Prostate gland (tissue), 2 donors: ENCODE data around the gene MPC1. TPM values are rescaled to one million over a fixed set of nuclear protein-coding genes. Genes with fewer than 3 reads are reported as not detected.
A peak's percentile ranks its signal among the peaks of the same experiment; 100 is the strongest.
"Not testable (repeated sequence)": the region's sequence is repeated elsewhere in the genome, so short reads cannot be mapped to it uniquely, and the experiment has no call there.

Experiments used
- DNase-seq: peaks from one replicate; pipeline ENCODE4 v3.0.0-alpha.2; 2019; ENCODE audit warnings: low spot score
- H3K27ac ChIP-seq, 2 donors: fragments of 200-600 bp; sonication (generic); 2 replicates each; pipeline ENCODE4 v1.5.1; 2017 to 2019
- H3K27me3 ChIP-seq: fragments of 200-600 bp; sonication (generic); replicated peaks from 2 replicates; pipeline ENCODE4 v1.5.1; 2019; ENCODE audit not compliant: insufficient read depth
- H3K36me3 ChIP-seq, 2 donors: fragments of 200-600 bp; sonication (generic); 1 replicate in 1 of 2; 2 replicates in 1 of 2; pipeline versions ENCODE4 v1.5.1 to v1.8.1; 2017 to 2019
- H3K4me1 ChIP-seq: fragments of 200-600 bp; sonication (generic); replicated peaks from 2 replicates; pipeline ENCODE4 v1.5.1; 2019
- H3K4me3 ChIP-seq, 2 donors: fragments of 200-600 bp; sonication (generic); 2 replicates each; pipeline ENCODE4 v1.5.1; 2017 to 2019
- H3K9me3 ChIP-seq: fragments of 200-600 bp; sonication (generic); 2 replicates; pipeline ENCODE4 v1.5.1; 2017
- POLR2A ChIP-seq: fragments of 450-650 bp; IDR thresholded peaks from one replicate; pipeline ENCODE4 v1.6.1; 2016; ENCODE audit warnings: antibody characterized with exemption, mild to moderate bottlenecking
- POLR2AphosphoS5 ChIP-seq: sonication (generic); formaldehyde crosslinking; IDR thresholded peaks from one replicate; pipeline ENCODE4 v1.6.1; 2017; ENCODE audit warnings: antibody characterized with exemption
- WGBS: methylation state at CpG from one replicate; pipeline ENCODE4 v1.1.5; 2018; 5-methylcytosine and 5-hydroxymethylcytosine counted together
- intact Hi-C: fragments of 100-400 bp; cut with DNase I; formaldehyde crosslinking; loops from one replicate; pipeline ENCODE4 v1.14.2; 2022
- total RNA-seq, 2 donors: library from RNA; depleted of rRNA; stranded (reverse); fragments of >200 nt; gene quantifications; one replicate each; pipeline ENCODE4 v1.1.0, GENCODE V29; 2016
- TF ChIP-seq, protein P1 (sequence below), 4 experiments: fragments of 200-600 bp in 2 of 4; fragments of 450-650 bp in 2 of 4; sonication (generic) in 2 of 4; IDR thresholded peaks; 1 replicate in 3 of 4; 2 replicates in 1 of 4; pipeline ENCODE4 v1.5.1; 2016 to 2019; ENCODE audit warnings: antibody characterized with exemption in 4 of 4, mild to moderate bottlenecking in 2 of 4, moderate library complexity in 2 of 4

The MPC1 gene
- total RNA-seq, 2 donors from 2014 or later = 25.3 to 58.9 TPM

DNA sequence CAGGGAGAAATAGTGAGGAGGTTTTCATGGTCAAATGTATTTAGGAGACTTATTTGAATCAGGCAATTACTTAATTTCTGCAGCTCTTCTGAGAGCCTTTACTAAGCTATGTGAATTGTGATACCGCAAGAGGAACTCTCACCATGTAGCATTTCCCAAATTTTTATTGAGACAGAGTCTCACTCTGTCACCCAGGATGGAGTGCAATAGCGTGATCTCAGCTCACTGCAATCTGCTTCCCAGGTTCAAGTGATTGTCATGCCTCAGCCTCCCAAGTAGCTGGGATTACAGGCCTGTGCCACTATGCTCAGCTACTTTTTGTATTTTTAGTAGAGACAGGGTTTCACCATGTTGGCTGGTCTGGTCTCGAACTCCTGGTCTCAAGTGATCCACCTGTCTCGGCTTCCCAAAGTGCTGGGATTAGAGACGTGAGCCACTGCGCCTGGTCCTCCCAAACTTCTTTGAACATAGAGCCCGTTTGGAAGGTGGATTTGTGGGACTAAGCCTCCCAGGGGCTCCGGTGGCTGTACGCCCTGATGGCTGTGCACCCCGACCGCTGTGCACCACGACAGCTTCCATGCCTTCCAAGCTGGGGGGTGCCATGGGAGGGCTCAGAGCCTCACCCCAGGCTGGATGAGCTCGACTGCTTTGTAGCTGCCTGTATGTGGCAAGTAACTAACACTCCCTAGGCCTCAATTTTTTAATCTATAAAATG is 5.7 kb upstream of the MPC1 start:
- 91% methylated on average over 13 of the region's 13 CpGs for WGBS
- Histone ChIP-seq H3K4me1 (no peaks in the 10 kb centered on the region), H3K36me3 (no peaks in the 10 kb centered on the region), H3K27ac (no peak overlapping the region), H3K9me3 (no peaks in the 10 kb centered on the region), H3K4me3 (no peak overlapping the region), H3K27me3 (no peaks in the 10 kb centered on the region)
- intact Hi-C loops = no loop called here
- DNase-seq = no peak
- TF ChIP-seq POLR2AphosphoS5 = no peak
- TF ChIP-seq, protein P1, sequence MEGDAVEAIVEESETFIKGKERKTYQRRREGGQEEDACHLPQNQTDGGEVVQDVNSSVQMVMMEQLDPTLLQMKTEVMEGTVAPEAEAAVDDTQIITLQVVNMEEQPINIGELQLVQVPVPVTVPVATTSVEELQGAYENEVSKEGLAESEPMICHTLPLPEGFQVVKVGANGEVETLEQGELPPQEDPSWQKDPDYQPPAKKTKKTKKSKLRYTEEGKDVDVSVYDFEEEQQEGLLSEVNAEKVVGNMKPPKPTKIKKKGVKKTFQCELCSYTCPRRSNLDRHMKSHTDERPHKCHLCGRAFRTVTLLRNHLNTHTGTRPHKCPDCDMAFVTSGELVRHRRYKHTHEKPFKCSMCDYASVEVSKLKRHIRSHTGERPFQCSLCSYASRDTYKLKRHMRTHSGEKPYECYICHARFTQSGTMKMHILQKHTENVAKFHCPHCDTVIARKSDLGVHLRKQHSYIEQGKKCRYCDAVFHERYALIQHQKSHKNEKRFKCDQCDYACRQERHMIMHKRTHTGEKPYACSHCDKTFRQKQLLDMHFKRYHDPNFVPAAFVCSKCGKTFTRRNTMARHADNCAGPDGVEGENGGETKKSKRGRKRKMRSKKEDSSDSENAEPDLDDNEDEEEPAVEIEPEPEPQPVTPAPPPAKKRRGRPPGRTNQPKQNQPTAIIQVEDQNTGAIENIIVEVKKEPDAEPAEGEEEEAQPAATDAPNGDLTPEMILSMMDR (IDR thresholded peaks at IDR 0.05) = no peak
- no peak for TF ChIP-seq POLR2A

DNA sequence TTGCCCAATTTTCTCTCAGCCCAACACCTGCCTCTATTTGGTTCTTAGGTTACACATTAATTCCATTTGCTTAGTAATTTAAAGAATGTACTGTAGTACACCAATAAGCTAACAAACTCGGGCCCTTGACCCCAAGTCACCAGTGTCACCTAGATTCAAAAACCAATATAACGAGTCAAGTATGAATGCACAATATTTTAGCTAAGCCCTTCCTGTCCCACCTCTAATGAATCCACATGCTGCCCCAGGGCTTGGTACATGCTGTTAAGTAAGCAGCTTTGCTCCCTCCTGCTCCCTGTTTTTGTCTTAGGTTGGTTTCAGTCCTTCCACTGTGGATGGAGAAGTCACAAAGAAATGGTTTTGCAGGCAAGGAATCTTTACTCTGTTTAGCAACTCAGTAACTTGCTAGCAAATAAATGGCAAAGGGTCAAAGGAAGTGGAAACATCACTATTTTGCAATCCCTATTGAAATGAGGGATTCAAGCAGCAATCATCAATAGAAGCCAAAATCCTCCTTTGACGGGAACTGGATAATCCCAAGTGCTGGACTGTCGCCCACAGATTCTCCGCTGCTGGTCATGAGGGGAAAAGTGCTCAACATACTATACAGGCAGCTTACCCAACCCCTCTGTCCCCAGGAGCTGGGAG is 5.0 kb upstream of the MPC1 start:
- intact Hi-C loops = no loop called here
- Histone ChIP-seq H3K27me3 (no peaks in the 10 kb centered on the region), H3K9me3 (no peaks in the 10 kb centered on the region)

DNA sequence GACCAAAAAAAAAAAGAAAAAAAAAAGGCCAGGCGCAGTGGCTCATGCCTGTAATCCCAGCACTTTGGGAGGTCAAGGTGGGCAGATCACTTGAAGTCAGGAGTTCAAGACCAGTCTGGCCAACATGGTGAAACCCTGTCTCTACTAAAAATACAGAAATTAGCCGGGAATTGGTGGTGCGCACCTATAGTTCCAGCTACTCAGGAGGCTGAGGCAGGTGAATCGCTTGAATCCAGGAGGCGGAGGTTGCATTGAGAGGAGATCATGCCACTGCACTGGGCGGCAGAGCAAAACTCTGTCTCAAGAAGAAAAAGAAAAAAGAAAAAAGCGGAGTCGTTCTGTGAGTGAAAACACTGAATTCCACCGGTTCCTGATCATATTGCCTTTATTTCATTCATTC is 4.4 kb upstream of the MPC1 start:
- H3K4me3 ChIP-seq, H3K4me1 ChIP-seq, H3K36me3 ChIP-seq, H3K27ac ChIP-seq, H3K27me3 ChIP-seq, intact Hi-C loops, H3K9me3 ChIP-seq, DNase-seq: not testable (repeated sequence)
- 96% methylated on average over 9 of the region's 9 CpGs for WGBS

More for the DNA sequence above, 5.0 kb upstream of the MPC1 start:
- TF ChIP-seq POLR2AphosphoS5 = no peak
- no peak for TF ChIP-seq POLR2A
- TF ChIP-seq, protein P1 (IDR thresholded peaks at IDR 0.05) = no peak
- WGBS = 70% methylated on average over 5 of the region's 5 CpGs
- DNase-seq = no peak
- Histone ChIP-seq H3K36me3 (no peaks in the 10 kb centered on the region), H3K27ac (no peak overlapping the region), H3K4me1 (no peaks in the 10 kb centered on the region), H3K4me3 (no peak overlapping the region)

DNA sequence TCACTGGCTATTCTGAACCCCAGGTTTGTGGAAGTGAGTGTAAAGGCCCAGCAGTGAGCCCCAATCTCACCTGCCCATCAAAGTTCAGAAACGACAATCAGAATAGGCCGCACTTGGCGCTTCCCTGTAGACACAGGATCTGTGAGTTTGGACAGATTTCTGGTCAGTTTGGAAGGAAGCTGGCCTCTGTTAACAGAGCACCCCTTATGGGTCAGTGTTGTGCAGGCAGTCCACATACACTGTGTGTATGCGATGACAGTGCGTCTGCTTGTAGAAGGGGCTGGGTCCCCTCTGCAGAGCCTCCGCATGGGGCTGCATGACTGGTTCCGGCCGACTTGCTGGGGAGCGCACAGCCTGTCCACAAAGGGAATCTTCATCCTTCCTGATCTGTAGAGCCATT is 3.4 kb upstream of the MPC1 start:
- no peak for DNase-seq
- Histone ChIP-seq H3K27ac (no peak overlapping the region), H3K4me3 (no peak overlapping the region), H3K36me3 (no peaks in the 10 kb centered on the region), H3K27me3 (no peaks in the 10 kb centered on the region), H3K9me3 (no peaks in the 10 kb centered on the region), H3K4me1 (no peaks in the 10 kb centered on the region)
- intact Hi-C loops = no loop called here
- 95% methylated on average over 9 of the region's 9 CpGs for WGBS
- no peak for TF ChIP-seq POLR2AphosphoS5
- TF ChIP-seq, protein P1 (IDR thresholded peaks at IDR 0.05) = no peak
- TF ChIP-seq POLR2A = no peak

DNA sequence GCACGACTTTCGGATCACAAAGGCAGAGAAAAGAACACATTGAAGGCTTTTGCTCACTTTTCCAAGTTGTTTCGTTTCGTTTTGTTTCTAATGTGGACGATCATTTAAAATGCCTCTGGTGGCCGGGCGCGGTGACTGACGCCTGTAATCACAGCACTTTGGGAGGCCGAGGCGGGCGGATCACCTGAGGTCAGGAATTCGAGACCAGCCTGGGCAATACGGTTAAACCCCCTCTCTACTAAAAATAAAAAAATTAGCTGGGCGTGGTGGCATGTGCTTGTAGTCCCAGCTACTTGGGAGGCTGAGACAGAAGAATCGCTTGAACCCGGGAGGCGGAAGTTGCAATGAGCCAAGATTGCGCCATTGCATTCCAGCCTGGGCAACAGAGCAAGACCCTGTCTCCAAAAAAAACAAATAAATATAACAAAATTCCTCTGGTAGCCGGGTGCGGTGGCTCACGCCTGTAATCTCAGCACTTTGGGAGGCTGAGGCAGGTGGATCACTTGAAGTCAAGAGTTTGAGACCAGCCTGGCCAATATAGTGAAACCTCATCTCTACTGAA is 1.1 kb upstream of the MPC1 start:
- H3K36me3 ChIP-seq, DNase-seq, H3K27me3 ChIP-seq, H3K4me1 ChIP-seq, H3K9me3 ChIP-seq: not testable (repeated sequence)
- intact Hi-C loops = loop anchor here (5.0 kb wide), 2 partner anchors 42 to 243 kb away; partner anchors contain the start of genes RPS6KA2 and SFT2D1
- Histone ChIP-seq H3K4me3 (peak overlapping the region; percentile 82 to 86), H3K27ac (peak overlapping the region; percentile 89 to 92)
- TF ChIP-seq, protein P1 (IDR thresholded peaks at IDR 0.05) = peak in 2 of 4 experiments; percentile 5 to 35
- 21% methylated on average over 22 of the region's 22 CpGs for WGBS
